Stimulated activated naive CD4-positive, alpha-beta T cell treated with Interleukin-2 at 50 U/mL for 16 hours (primary cell): ENCODE measurements around the gene LRIG1.

ENCODE experiments used
- DNase-seq: peaks from one replicate; lab custom pipeline; 2025; lab: John Stamatoyannopoulos, UW

The LRIG1 gene

DNA sequence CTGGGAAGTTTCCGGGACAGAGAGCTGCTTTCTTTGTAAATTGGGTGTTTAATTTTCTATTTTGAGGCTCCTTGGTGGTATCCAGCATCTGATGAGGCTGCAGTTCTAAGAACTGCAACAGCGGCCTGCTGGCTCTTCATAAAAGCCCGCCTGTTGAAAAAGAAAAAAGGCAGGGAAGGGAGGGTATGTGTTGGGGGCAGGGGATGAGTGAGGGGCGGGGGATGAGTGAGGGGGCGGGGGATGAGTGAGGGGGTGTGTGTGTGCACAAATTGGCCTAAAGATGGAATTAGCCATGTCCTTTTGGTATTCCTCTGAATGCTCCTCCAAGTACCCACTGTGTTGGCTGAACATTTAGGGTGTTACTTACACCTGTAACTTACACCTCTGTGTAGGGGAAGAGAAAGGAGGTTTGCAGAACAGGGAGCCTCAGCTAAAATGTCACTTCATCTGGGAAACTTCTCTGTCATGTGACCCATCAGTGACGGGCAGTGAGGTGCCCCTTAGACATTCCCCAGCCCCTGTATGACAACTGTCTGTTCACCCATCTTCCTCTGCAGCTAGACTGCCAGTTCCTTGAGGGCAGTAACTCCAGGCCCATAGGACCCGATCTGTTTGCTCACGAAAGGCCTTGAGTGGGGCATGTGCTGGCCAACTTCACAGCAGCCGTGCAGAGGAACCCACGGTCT, 57.6 kb downstream of the LRIG1 start:
- no peak for DNase-seq

DNA sequence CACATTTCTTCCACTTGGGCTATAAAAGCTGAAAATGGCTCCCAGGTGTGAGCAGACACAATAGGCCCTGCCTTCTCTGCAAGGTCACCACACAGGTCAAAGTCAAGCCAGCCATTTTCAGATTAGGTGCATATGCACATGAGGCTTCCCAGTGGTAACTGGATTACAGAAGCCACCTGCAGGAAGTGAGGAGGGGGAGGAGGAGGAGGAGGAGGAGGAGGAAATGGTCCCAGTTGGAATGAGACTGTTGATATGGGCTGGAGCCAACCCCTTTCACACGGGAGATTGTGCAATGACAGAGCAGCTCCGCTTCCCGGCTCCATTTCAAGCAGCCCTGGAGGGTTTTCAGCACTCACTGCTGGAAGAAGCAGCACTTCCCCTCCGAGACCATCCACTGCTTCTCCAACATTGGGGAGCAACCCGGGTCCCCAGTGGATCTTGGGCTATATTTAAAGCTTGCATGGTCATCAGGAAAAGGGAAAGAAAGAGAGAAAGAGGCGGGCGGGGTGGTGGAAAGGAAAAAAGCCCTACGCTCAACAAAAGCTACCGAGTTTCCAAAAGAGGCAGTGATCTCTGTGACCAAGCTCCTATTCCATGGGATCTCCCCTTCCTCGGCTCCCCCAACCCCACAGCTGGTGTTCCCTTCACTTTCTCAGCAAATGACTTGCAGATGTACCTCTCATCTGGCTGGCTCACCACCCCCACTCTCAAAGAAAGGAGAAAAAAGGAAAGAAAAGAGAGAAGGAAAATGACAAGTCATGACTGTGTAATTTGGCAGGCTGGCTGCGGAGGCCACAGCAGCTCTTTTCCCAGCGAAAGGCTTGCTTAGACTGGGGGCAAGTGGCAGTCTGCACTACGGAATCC, 58.3 kb downstream of the LRIG1 start:
- no peak for DNase-seq

DNA sequence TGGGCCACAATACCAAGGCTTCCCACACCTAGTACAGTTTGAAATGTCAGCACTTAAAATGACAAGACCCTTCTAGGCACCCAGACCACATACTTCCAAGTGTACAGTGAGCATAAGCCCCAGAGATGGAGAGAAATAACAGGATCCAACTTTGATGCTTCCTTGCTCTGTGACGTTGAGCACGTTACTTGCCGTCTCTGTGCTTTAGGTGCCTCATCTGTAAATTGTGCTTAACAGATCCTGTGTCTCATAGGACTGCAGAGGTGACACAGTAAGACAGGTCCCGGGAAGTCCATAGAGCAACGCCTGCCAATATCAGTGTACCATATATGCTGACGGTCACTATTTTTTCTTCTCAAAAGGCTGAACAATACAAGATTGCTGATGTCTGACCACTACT, 59.1 kb downstream of the LRIG1 start:
- no peak for DNase-seq

DNA sequence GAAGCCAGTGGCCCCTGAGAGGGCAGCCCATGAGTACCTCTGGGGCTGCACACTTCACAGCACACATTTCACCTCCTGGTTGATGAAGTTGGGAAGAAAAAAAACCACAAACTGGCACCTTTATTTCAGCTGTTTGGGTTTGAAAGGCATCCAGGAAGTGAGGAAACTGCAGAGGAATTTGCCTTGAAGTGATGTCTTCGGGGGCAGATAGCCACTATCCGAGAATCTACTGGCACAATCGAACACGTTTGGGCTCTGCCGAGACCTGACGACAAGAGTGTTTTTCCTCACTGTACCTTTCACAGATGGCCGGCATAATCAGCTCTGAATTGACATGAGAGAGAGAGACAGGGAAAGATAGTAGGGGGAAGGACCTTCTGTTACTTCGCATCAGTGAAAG, 59.7 kb downstream of the LRIG1 start:
- DNase-seq, result no peak

DNA sequence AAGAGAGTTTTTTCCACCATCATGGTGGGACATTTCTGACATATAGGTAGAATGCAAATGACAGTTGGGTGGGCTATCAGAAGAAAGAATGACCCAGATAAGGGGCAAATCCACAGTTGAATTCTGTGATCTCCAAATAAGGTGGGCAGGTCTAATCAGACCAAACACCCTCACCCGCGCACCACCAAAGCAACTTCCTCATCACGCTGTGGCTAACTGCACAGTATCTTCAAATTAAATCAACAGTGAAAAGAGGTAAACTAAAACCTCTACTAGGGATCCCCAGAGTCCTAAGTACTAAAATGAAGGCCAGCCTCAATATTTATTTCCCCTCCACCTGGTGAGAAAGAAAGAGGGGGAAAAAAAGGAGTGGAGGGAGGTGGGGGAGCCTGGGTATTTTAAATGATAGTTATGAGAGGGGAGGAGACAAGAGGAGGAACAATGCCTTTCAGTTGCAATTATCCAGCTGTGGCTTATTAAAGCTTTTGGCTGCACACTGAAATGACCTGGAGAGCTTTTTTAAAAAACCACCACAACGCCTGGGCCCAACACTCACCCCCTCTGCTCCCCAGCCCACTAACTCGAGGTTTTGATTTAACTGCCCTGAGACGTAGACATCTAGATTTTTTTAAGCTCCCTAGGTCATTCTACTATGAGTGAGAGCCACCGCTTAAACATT, 61.0 kb downstream of the LRIG1 start:
- no peak for DNase-seq

DNA sequence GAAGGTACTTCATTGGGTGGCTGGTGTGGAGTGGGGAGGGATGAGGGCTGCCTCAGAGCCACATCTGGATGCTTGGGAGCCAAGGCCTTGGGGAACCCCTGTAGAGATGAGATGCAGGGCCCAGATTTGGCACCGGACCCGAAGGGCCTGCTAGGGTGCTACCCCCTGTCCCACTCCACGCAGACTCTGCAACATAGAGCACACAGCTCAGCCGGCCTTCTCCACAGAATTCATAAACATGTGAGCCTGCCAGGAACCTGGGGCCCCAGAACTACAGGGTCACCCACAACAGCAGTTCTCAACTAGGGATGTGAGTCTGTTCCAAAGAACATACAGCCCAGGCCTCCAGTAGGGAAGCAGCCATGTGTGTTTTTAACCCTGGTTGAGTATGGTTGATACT, 62.8 kb downstream of the LRIG1 start:
- DNase-seq, result no peak

DNA sequence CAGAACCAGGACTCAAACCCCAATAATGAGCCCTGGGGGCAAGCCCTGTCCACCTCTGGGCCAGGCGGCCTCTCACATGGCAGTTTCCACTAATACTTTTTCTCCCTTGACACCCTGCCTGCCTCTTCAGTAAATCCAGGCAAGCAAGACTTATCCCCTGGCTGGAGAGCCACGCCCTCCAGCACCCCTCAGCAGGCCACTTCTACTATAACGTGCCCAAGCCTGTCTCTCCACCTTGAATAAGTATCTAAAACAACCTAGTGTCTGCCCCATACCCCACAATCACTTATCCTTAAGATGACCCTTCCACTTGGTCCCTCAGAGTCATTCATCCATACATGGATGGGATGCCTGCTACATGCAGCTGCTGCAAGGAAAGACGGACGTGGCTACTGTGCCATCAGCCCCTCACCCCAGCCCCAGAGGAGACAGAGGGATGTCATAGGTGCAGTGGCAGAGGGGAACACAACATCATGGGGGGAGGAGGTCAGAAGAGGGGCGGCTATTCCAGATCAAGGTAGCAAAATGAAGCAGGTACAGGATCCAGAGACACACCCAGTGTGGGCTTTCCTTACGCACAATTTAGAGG, 63.4 kb downstream of the LRIG1 start:
- no peak for DNase-seq

DNA sequence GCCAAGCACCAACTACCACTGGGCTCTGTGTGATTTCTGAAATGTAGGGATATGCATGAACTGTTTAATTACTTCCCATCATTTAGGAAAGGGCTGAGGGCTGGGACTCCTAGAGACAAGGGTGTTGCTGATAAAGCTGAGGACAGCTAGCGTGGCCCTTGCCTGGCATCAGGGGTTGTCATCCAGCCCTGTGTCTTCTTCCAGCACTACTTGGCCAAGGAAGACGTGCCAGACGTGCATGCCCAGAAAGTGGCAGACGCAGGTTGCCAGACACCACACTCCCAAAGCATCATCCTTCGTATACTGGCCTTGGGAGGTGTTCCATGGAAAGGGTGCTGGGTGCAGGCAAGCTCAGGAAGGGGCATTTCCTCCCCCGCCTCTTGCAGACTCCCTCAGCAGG, 64.8 kb downstream of the LRIG1 start:
- DNase-seq, result no peak

DNA sequence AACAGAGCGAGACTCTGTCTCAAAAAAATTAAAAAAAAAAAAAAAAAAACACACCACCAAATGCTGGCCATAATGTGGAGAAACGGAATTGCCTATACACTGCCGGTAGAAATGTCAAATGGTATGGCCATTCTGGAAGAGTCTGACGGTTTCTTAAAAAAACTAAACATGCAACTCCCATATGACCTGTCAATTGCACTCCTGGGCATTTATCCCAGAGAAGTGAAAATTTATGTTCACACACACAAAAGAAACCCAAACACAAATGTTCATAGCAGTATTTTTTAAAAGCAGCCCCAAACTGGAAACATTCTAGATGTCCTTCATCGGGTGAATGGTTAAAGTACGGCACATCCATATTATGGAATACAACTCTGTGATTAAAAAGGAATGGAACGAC, 66.1 kb downstream of the LRIG1 start:
- no peak for DNase-seq

DNA sequence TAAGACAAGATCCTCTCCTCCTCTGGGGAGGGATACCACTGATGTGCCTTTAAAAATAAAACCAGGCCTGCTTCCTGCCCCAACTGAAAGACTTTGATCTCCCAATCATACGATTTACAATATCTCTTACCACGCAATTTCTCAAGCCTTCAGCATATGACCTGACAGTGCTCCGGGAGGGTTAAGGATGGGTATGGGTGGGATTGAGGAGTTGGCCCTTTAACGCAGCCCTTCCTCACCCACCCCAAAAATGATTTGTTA, 67.4 kb downstream of the LRIG1 start:
- DNase-seq, result no peak

DNA sequence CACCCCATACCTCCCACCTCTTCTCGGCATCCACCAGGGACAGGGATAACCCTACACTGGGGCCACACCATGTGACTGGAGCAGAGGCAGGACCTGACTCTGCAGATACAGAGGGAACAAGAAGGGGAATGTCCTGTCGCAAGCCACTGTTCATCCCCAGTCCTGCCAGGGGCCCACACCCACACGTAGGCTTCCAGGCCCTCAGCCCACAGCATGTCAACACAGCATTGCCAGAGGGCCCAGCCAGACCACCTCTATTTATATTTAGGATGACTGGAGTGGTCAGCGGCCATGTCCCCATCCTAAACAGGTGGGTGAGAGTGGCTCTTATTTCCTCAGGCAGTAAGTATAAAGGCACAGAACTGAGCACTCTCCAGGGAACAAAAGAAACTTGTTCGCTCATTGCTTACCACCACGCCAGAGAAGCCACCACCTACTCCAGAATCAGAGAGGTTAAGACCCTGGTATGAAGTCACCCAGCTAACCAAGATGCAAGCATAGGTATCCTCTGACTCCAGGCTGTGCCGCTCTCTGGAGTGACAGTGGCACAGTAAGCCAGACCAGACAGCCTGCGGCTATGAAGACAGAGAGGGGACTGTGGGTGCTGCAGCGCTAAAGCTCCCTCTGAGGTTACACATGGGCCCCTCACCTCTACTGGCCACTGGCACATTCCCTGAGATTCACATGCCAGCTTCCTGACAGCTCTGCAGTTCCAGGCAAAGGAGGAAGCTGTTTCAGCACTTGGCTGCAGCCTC, 67.9 kb downstream of the LRIG1 start:
- DNase-seq, result no peak

DNA sequence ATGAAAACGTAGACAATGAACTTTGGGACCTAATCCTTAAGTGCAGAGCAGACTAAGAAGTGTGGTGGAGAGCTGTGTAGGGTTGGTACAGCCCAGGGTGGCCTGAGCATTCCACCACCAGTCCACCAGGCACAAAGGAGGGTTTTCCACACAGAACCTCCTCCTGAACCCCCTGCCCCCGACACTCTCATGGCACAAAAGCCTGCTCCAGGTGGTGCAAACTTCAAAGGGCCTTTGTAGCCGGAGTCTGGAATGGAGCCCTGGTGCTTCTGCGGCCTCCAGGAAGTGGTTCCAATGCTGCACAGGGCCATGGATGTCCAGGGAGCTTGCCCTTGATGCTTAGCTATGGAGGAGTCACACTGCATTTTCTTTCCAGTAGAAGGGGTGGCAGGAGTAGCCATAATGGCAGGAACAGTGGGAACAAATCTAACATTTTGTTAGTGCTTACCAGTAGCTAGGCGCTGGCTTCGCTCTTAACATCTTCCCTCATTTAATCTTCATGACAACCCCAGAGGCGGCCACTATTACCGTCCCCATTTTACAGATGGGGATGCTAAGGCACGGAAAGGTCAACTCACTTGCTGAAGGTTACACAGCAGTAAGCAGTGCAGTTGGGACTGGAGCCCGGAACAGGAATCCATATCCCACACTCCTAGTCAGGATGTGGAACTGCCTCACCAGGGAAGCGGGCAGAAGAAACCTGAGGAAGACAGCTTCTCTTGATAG, 68.6 kb downstream of the LRIG1 start:
- no peak for DNase-seq

DNA sequence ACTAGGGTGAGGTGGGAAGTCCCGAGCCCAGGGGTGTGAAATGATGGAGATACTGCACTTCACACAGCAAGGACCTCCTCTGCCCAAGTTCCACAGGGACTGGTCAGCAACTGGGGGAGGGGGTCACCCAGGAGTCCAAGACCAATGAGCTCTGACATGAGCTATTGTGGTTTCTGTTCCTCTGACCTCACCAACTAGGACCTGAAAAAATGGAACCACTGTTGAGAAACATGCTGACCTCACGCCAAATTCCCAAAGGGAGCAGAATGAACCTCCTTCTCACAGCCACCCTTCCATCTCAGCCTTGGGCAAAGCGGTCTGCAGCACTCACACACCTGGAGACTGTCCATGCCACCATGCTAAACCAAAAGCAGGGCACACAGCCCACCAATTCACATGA, 69.3 kb downstream of the LRIG1 start:
- no peak for DNase-seq

DNA sequence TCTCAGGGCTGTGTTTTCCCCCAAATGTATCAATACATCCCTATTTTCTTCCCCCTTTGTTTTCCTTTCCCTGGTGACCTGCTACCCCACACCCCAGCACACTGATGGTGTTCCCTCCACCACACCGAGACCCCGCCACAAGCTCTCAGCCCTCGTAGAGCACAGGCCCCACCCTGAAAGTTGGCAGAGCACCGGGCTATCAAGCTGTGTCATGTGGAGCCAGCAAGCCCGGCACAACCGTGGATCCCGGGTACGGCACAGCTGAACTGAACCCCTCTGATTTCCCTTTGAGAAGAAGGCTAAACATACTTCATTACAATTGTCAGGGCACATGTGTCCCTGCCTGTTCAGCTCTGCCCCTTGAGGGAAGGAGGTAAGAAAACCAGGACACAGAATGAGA, 69.9 kb downstream of the LRIG1 start:
- no peak for DNase-seq

DNA sequence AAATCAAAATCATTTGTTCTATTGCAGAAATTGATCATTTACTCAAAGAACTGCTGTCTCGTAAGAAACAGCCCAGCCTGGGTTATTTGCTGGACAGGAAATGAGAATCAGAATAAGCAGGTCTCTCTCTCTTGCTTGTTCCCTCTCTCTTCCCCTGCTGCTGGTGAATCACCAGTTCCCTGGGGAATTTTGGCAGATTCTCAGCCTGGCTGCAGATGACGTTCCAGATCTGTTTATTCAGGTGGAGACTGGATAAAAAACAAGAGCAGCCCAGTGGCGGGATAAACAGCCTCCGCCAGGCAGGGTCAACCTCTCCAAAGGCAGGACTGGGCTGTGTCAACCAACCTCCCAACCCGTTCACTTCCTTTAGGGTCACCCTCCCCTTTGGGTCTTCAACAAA, 72.1 kb downstream of the LRIG1 start:
- no peak for DNase-seq

DNA sequence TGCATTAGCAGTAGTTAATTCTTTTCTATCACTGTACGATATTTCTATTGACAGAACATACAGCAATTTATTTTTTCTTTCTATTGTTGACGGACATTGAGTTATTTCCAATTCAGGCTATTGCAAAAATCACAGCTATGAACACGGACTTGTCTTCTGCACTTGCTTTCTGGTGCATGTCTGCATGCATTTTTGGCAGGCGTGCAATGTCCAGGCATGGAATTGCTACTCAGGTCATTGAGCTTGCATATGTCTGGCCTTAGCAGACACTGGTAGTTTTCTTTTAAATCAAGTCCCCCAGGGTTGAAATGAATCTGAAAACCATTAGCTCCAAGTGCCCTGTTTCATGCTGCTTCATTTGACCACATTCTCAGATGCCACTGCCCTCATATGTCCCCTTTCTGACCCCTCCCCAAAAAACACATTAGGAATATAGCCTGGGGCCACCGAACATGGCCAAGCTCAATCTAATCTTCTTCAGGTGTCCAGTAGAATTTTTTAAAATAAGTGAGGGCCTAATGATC, 72.8 kb downstream of the LRIG1 start:
- DNase-seq, result no peak

DNA sequence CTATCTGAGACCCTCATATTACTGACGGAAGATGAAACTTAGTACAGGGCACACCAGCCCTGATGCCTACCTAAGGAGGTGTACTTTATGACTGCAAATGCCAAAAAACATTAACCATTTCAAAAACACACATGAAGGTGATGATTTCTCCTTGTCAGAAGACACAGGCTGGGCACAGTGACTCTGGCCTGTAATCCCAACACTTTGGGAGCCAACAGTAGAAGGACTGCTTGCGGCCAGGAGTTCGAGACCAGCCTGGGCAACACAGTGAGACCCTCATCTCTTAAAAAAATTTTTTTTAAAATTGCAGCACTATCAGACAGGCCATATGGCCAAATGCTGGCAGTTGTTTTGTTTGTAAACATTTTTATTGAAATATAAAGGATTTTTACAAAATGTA, 73.5 kb downstream of the LRIG1 start:
- DNase-seq, result no peak

DNA sequence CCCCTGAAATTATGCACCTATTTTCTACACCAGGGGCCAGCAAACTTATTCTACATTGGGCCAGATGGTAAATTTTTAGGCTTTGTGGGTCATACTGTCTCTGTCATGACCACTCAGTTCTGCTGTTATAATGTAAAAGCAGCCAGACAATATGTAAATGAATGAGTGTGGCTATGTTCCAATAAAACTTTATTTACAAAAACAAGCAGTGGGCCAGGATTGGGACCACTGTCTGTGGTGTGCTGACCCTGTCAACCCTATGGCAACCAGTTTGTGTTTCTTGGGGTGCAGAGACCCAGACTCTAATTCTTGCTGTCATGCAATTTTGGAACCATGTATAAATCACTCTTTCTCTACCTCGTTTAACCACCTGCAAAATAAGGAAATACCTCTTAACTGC, 74.7 kb downstream of the LRIG1 start:
- no peak for DNase-seq

DNA sequence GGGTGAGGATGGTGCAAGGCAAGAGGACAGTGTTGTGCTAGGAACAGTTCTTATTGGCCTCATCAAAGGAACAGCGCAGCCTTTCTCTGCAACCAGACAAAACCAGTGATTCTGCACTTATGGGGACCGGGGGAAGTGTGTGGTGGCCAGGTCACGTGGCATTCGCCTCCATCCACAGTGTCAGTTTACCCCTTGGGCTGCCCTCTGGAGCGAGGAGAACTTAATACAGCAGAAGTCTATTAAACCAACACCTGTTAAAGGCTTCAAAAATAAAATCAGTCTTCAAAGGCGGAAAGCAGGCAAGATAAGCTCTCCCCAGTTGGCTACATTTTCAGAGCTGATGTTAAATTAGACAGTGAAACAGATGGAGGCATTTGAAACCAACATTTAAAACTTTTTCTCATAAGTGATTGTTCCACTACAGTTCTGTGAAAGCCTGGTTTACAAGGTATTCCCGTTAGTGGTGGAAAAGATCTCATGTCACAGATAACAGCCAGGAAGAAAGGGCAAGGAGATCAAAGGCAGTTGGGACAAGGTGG, 75.2 kb downstream of the LRIG1 start:
- DNase-seq, result no peak

DNA sequence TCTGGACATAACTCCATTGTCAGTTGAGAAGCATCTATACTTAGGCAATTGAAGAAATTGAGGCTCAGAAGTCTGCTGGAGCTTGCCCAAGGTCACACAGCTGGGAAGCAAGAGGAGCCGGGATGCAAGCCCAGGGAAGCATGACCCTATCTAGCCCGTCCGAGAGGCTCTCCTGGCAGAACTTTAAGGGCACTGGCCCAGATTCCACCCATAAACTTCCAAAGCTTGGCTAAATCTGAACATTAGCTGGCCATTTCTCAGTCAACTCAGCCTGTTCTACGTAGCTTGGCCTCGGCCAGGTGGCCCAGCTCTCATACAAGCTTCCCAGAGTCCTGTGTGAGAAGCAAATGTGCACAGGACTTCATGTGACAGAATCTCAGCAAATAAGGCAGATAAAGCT, 75.8 kb downstream of the LRIG1 start:
- DNase-seq, result no peak

DNA sequence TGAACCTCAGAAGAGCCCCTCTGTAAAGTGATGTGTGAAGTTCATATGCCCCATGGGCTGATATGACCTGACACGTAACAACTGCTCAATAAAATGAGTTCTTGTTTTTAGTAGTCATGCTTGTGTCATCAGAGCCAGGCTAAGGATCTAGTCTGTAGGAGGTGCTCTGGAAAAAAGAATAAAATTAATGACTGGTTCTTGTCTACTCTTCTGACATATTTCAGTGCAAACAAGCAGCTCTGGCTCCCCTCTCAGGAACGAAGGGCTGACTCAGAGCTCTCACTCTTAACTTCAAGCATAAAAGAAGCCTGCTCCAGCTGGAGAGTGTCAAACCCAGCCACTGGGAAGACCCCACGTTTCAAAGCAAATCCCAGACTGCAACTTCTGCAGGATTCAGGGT, 77.0 kb downstream of the LRIG1 start:
- DNase-seq, result no peak
